H1 (cell line): ENCODE data around the gene SH3RF3. TPM values are rescaled to one million over a fixed set of nuclear protein-coding genes. Genes with fewer than 3 reads are reported as not detected.

ENCODE experiments used
- SP2 ChIP-seq: IDR thresholded peaks from 2 replicates; pipeline ENCODE4 v1.6.1; 2012; ENCODE audit warnings: mild to moderate bottlenecking, low read length, inconsistent platforms
- polyA plus RNA-seq, 7 experiments: library from polyadenylated mRNA; depleted of rRNA in 3 of 7; stranded (reverse) in 5 of 7; unstranded in 2 of 7; fragments of >200 nt in 5 of 7; fragments of 200-250 nt in 2 of 7; gene quantifications; 1 replicate in 5 of 7; 2 replicates in 1 of 7; 4 replicates in 1 of 7; pipeline versions ENCODE4 v1.2.1 to v1.2.3, GENCODE V29; 2011 to 2013; ENCODE audit warnings: missing spikeins in 2 of 7, mixed read lengths in 2 of 7
- total RNA-seq: library from RNA; stranded (reverse); fragmentation: NEBNext Ultra II Directional; extraction: Animal tissue kit (Norgen Biotek cat#: 25700); gene quantifications from 2 replicates; pipeline ENCODE4 v1.2.1, GENCODE V29; 2021

The SH3RF3 gene
- total and polyA plus RNA-seq, 2 of the 8 experiments (the other 6 are each of a cell fraction or from before 2014, with no cell fraction given), result 0.11 to 0.65 TPM

DNA sequence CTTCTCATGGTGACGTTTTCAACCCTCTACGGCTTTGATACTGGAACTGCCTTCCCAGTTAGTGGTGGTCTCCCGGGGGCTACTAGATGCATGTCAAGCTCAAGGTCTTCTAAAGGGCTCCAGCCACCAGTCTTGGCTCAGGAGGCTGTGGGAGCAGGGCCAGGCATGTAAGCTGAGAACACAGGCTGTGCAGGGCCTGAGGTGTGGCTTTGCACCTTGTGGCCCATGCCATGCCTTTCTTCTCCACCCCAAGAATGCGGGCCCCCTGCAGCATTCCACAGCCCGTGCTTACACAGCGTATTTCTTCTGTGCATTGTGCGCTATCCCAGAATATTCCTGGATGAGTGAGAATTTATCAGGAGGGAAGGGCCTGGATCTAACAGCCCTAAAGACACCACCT lies 339.9 kb downstream of the SH3RF3 start (continued):
- TF ChIP-seq SP2, result no peak
